ENCODE data around the gene TEK.

The TEK gene

GRCh38 chr9:27059412-27059811 lies 49.6 kb upstream of the TEK start:
- Histone ChIP-seq H3K4me3 (ENCODE audit: low read depth, low read length) (no peak overlapping the region), H3K27ac (ENCODE audit: extremely low read depth, low read depth, low read length) (no peak overlapping the region), H3K4me1 (ENCODE audit: control insufficient read depth, insufficient read depth, low read length) (no peaks in the 10 kb centered on the region), H3K36me3 (ENCODE audit: control insufficient read depth in 2 of 2, insufficient read depth in 1 of 2, low read length in 2 of 2) (peaks cover 0 to 4% of the 10 kb centered on the region in 2 experiments; a peak in 1 of 3 replicates), H3K9me3 (ENCODE audit: control insufficient read depth, insufficient read depth, low read depth, low read length) (no peaks in the 10 kb centered on the region)
- ChIA-PET POLR2A (interaction anchor here (1.5 kb wide), 1 partner anchor 10 kb away, joined by 3 read pairs; no protein-coding TSS in a partner anchor), CTCF (interaction anchor here (0.7 kb wide), 1 partner anchor 144 kb away, joined by 3 read pairs; no protein-coding TSS in a partner anchor)
- TF ChIP-seq ZNF266 (tag by site-specific recombination; IDR thresholded peaks at IDR 0.05; ENCODE audit: low read depth) (no peak), ZNF645 (tag by site-specific recombination; IDR thresholded peaks at IDR 0.05) (no peak), ZNF596 (tag by site-specific recombination; IDR thresholded peaks at IDR 0.05) (no peak), ZNF48 (tag by site-specific recombination; IDR thresholded peaks at IDR 0.05) (no peak), CTCF (tag by site-specific recombination; IDR thresholded peaks at IDR 0.05) (no peak), ZXDB (tag by site-specific recombination; IDR thresholded peaks at IDR 0.05) (no peak), ZNF843 (tag by site-specific recombination; IDR thresholded peaks at IDR 0.05) (no peak), ZNF140 (tag by site-specific recombination; IDR thresholded peaks at IDR 0.05) (no peak), OVOL3 (tag by site-specific recombination; IDR thresholded peaks at IDR 0.05) (no peak), ZNF776 (tag by site-specific recombination; IDR thresholded peaks at IDR 0.05; ENCODE audit: borderline replicate concordance) (no peak)

GRCh38 chr9:27059907-27060306 lies 49.1 kb upstream of the TEK start:
- no peaks in the 10 kb centered on the region for H3K9me3 ChIP-seq (ENCODE audit: control insufficient read depth, insufficient read depth, low read depth, low read length)
- ChIA-PET POLR2A (interaction anchor here (1.5 kb wide), 1 partner anchor 10 kb away, joined by 3 read pairs; no protein-coding TSS in a partner anchor), CTCF (interaction anchor here (0.6 to 1.0 kb wide), 3 partner anchors 16 to 203 kb away, joined by 3 read pairs; no protein-coding TSS in a partner anchor)
- H3K4me1 ChIP-seq (ENCODE audit: control insufficient read depth, insufficient read depth, low read length) = peaks cover 3% of the 10 kb centered on the region
- H3K27ac ChIP-seq (ENCODE audit: extremely low read depth, low read depth, low read length) = no peak overlapping the region
- no peak for TF ChIP-seq SETDB1 (IDR thresholded peaks at IDR 0.05; ENCODE audit: insufficient read length, low read length)
- TF ChIP-seq ZNF423 (tag by site-specific recombination; IDR thresholded peaks at IDR 0.05) = no peak
- no peak for TF ChIP-seq ZNF621 (tag by site-specific recombination; IDR thresholded peaks at IDR 0.05)
- no peak for TF ChIP-seq PRDM4 (tag by site-specific recombination; IDR thresholded peaks at IDR 0.05)
- no peak for TF ChIP-seq ZNF248 (tag by site-specific recombination; IDR thresholded peaks at IDR 0.05)
- TF ChIP-seq TSHZ1 (tag by site-specific recombination; IDR thresholded peaks at IDR 0.05; ENCODE audit: borderline replicate concordance) = no peak
- TF ChIP-seq ZNF529 (tag by site-specific recombination; IDR thresholded peaks at IDR 0.05; ENCODE audit: insufficient replicate concordance) = no peak
- no peak for TF ChIP-seq ZNF133 (tag by site-specific recombination; IDR thresholded peaks at IDR 0.05)
- no peak for TF ChIP-seq ZNF16 (tag by site-specific recombination; IDR thresholded peaks at IDR 0.05; ENCODE audit: low read depth)
- no peak for TF ChIP-seq ZNF24 (tag by site-specific recombination; IDR thresholded peaks at IDR 0.05)
- no peak for TF ChIP-seq ZNF544 (tag by site-specific recombination; IDR thresholded peaks at IDR 0.05)
- no peak for TF ChIP-seq INSM2 (tag by site-specific recombination; IDR thresholded peaks at IDR 0.05)
- peaks cover 0 to 4% of the 10 kb centered on the region in 2 experiments; a peak in 1 of 3 replicates for H3K36me3 ChIP-seq (ENCODE audit: control insufficient read depth in 2 of 2, insufficient read depth in 1 of 2, low read length in 2 of 2)
- H3K4me3 ChIP-seq (ENCODE audit: low read depth, low read length) = no peak overlapping the region

Data from HEK293 (cell line).